ENCODE data around the gene STAT5B.

The STAT5B gene

GRCh38 chr17:42227849-42228700 lies 48.1 kb downstream of the STAT5B start:
- no peaks in the 10 kb centered on the region for H3K27me3 ChIP-seq (replicated peaks; ENCODE audit: insufficient read depth, low read length)
- H3K36me3 ChIP-seq (replicated peaks; ENCODE audit: insufficient read depth, low read length), result no peaks in the 10 kb centered on the region
- TF ChIP-seq EZH2 (optimal IDR thresholded peaks at IDR 0.05; ENCODE audit: low read depth, low read length), result no peak
- no peak for TF ChIP-seq EZH2phosphoT487 (IDR thresholded peaks at IDR 0.05; ENCODE audit: low read length)
- no peak for TF ChIP-seq CTCF (IDR thresholded peaks at IDR 0.05; ENCODE audit: low read length)
- H3K9ac ChIP-seq (ENCODE audit: low read length), result no peak overlapping the region
- no peaks in the 10 kb centered on the region for H4K20me1 ChIP-seq (ENCODE audit: insufficient read depth, low read length)
- H3K4me3 ChIP-seq (ENCODE audit: low read length), result no peak overlapping the region
- no peak overlapping the region for H3K4me2 ChIP-seq (ENCODE audit: low read depth, low read length)
- no peaks in the 10 kb centered on the region for H3F3A ChIP-seq (ENCODE audit: insufficient read depth, low read length)
- no peaks in the 10 kb centered on the region for H3K9me3 ChIP-seq (replicated peaks; ENCODE audit: insufficient read depth, low read length)
- no peak overlapping the region for H2AFZ ChIP-seq (ENCODE audit: low read length)
- H3K27ac ChIP-seq (ENCODE audit: low read length), result no peak overlapping the region
- no peaks in the 10 kb centered on the region for H3K9me2 ChIP-seq (replicated peaks; ENCODE audit: insufficient read depth, low read length)
- H3K4me1 ChIP-seq (ENCODE audit: low read length), result no peaks in the 10 kb centered on the region
- no peak for DNase-seq
- H3K79me2 ChIP-seq (ENCODE audit: low read length), result no peaks in the 10 kb centered on the region

- no peaks in the 10 kb centered on the region for H3K27me3 ChIP-seq (replicated peaks; ENCODE audit: insufficient read depth, low read length)
- DNase-seq, result no peak
- H3K4me2 ChIP-seq (ENCODE audit: low read depth, low read length), result no peak overlapping the region
- H3K9ac ChIP-seq (ENCODE audit: low read length), result no peak overlapping the region
- H4K20me1 ChIP-seq (ENCODE audit: insufficient read depth, low read length), result no peaks in the 10 kb centered on the region
- no peak overlapping the region for H3K27ac ChIP-seq (ENCODE audit: low read length)
- no peaks in the 10 kb centered on the region for H3K9me2 ChIP-seq (replicated peaks; ENCODE audit: insufficient read depth, low read length)
- no peaks in the 10 kb centered on the region for H3K4me1 ChIP-seq (ENCODE audit: low read length)
- no peaks in the 10 kb centered on the region for H3K36me3 ChIP-seq (replicated peaks; ENCODE audit: insufficient read depth, low read length)
- H3K4me3 ChIP-seq (ENCODE audit: low read length), result no peak overlapping the region
- H3K79me2 ChIP-seq (ENCODE audit: low read length), result no peaks in the 10 kb centered on the region
- TF ChIP-seq EZH2 (optimal IDR thresholded peaks at IDR 0.05; ENCODE audit: low read depth, low read length) (no peak), CTCF (IDR thresholded peaks at IDR 0.05; ENCODE audit: low read length) (no peak), EZH2phosphoT487 (IDR thresholded peaks at IDR 0.05; ENCODE audit: low read length) (no peak)
- no peak overlapping the region for H2AFZ ChIP-seq (ENCODE audit: low read length)
- no peaks in the 10 kb centered on the region for H3F3A ChIP-seq (ENCODE audit: insufficient read depth, low read length)
- H3K9me3 ChIP-seq (replicated peaks; ENCODE audit: insufficient read depth, low read length), result no peaks in the 10 kb centered on the region
These were observed 50.5 kb downstream of the STAT5B start for GRCh38 chr17:42225646-42226045.

GRCh38 chr17:42224651-42225050 lies 51.5 kb downstream of the STAT5B start:
- no peaks in the 10 kb centered on the region for H3K9me3 ChIP-seq (replicated peaks; ENCODE audit: insufficient read depth, low read length)
- no peak overlapping the region for H3K4me3 ChIP-seq (ENCODE audit: low read length)
- H2AFZ ChIP-seq (ENCODE audit: low read length), result no peak overlapping the region
- H3K27me3 ChIP-seq (replicated peaks; ENCODE audit: insufficient read depth, low read length), result no peaks in the 10 kb centered on the region
- no peaks in the 10 kb centered on the region for H3K4me1 ChIP-seq (ENCODE audit: low read length)
- no peaks in the 10 kb centered on the region for H3K9me2 ChIP-seq (replicated peaks; ENCODE audit: insufficient read depth, low read length)
- no peak for DNase-seq
- no peak overlapping the region for H3K9ac ChIP-seq (ENCODE audit: low read length)
- no peak overlapping the region for H3K4me2 ChIP-seq (ENCODE audit: low read depth, low read length)
- no peaks in the 10 kb centered on the region for H3K79me2 ChIP-seq (ENCODE audit: low read length)
- H3F3A ChIP-seq (ENCODE audit: insufficient read depth, low read length), result no peaks in the 10 kb centered on the region
- no peaks in the 10 kb centered on the region for H3K36me3 ChIP-seq (replicated peaks; ENCODE audit: insufficient read depth, low read length)
- H4K20me1 ChIP-seq (ENCODE audit: insufficient read depth, low read length), result no peaks in the 10 kb centered on the region
- H3K27ac ChIP-seq (ENCODE audit: low read length), result no peak overlapping the region
- TF ChIP-seq EZH2phosphoT487 (IDR thresholded peaks at IDR 0.05; ENCODE audit: low read length) (no peak), EZH2 (optimal IDR thresholded peaks at IDR 0.05; ENCODE audit: low read depth, low read length) (no peak), CTCF (IDR thresholded peaks at IDR 0.05; ENCODE audit: low read length) (no peak)

Data from MM.1S (cell line).